ENCODE results near the gene CPNE7. TPM values are rescaled to one million over a fixed set of nuclear protein-coding genes. Genes with fewer than 3 reads are reported as not detected.
"Not testable (repeated sequence)": the region's sequence is repeated elsewhere in the genome, so short reads cannot be mapped to it uniquely, and the experiment has no call there.

The CPNE7 gene
- total and polyA plus RNA-seq, 2 donors (not counting 1 experiment from before 2014, with no cell fraction given), result 10.2 to 53.0 TPM

- DNase-seq (ENCODE audit: low read depth in 2 of 2), result no peak
- no peaks in the 10 kb centered on the region for H3K27me3 ChIP-seq (ENCODE audit: control insufficient read depth, insufficient read depth, low read length)
- peaks cover 7% of the 10 kb centered on the region for H3K79me2 ChIP-seq (ENCODE audit: control insufficient read depth, insufficient read depth, low read length)
- H3K9ac ChIP-seq (ENCODE audit: insufficient read depth, low read length), result no peak overlapping the region
- H3K4me3 ChIP-seq (replicated peaks in 1 of 4; ENCODE audit: control extremely low read depth in 1 of 4, insufficient read depth in 1 of 4, low read depth in 3 of 4, low read length in 4 of 4), result no peak overlapping the region
- peaks cover 23% of the 10 kb centered on the region for H3K4me1 ChIP-seq (ENCODE audit: control insufficient read depth, extremely low read depth, insufficient read depth, low read length)
- H3K36me3 ChIP-seq (ENCODE audit: control insufficient read depth, insufficient read depth, low read length), result peaks cover 12% of the 10 kb centered on the region
- H4K20me1 ChIP-seq (ENCODE audit: control insufficient read depth, extremely low read depth, insufficient read depth, low read length), result peaks cover 3% of the 10 kb centered on the region
- no peak overlapping the region for H2AFZ ChIP-seq (ENCODE audit: low read length)
- no peak overlapping the region for H3K4me2 ChIP-seq (ENCODE audit: extremely low read depth, insufficient read depth, low read length)
- H3K27ac ChIP-seq (ENCODE audit: insufficient read depth, low read length), result no peak overlapping the region
- no peaks in the 10 kb centered on the region for H3K9me3 ChIP-seq (ENCODE audit: control insufficient read depth, insufficient read depth, low read depth, low read length)
- TF ChIP-seq, protein P1, sequence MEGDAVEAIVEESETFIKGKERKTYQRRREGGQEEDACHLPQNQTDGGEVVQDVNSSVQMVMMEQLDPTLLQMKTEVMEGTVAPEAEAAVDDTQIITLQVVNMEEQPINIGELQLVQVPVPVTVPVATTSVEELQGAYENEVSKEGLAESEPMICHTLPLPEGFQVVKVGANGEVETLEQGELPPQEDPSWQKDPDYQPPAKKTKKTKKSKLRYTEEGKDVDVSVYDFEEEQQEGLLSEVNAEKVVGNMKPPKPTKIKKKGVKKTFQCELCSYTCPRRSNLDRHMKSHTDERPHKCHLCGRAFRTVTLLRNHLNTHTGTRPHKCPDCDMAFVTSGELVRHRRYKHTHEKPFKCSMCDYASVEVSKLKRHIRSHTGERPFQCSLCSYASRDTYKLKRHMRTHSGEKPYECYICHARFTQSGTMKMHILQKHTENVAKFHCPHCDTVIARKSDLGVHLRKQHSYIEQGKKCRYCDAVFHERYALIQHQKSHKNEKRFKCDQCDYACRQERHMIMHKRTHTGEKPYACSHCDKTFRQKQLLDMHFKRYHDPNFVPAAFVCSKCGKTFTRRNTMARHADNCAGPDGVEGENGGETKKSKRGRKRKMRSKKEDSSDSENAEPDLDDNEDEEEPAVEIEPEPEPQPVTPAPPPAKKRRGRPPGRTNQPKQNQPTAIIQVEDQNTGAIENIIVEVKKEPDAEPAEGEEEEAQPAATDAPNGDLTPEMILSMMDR (conservative IDR thresholded peaks at IDR 0.05 in 1 of 2, IDR thresholded peaks at IDR 0.05 in 1 of 2; ENCODE audit: low read depth in 1 of 2, low read length in 2 of 2), result no peak
- TF ChIP-seq EZH2 (IDR thresholded peaks at IDR 0.05; ENCODE audit: low read length, missing control alignments), result no peak
Measured at GRCh38 chr16:89567656-89568594, 7.6 kb upstream of the CPNE7 start.

- no peaks in the 10 kb centered on the region for H3K9me3 ChIP-seq (ENCODE audit: control insufficient read depth, insufficient read depth, low read depth, low read length)
- H3K36me3 ChIP-seq (ENCODE audit: control insufficient read depth, insufficient read depth, low read length), result peaks cover 1% of the 10 kb centered on the region
- H3K27me3 ChIP-seq (ENCODE audit: control insufficient read depth, insufficient read depth, low read length), result no peaks in the 10 kb centered on the region
- no peak overlapping the region for H3K9ac ChIP-seq (ENCODE audit: insufficient read depth, low read length)
- TF ChIP-seq, protein P1 (conservative IDR thresholded peaks at IDR 0.05 in 1 of 2, IDR thresholded peaks at IDR 0.05 in 1 of 2; ENCODE audit: low read depth in 1 of 2, low read length in 2 of 2), result no peak
- TF ChIP-seq EZH2 (IDR thresholded peaks at IDR 0.05; ENCODE audit: low read length, missing control alignments), result no peak
- H3K4me2 ChIP-seq (ENCODE audit: extremely low read depth, insufficient read depth, low read length), result no peak overlapping the region
- peaks cover 15% of the 10 kb centered on the region for H3K4me1 ChIP-seq (ENCODE audit: control insufficient read depth, extremely low read depth, insufficient read depth, low read length)
- no peak overlapping the region for H3K4me3 ChIP-seq (replicated peaks in 1 of 4; ENCODE audit: control extremely low read depth in 1 of 4, insufficient read depth in 1 of 4, low read depth in 3 of 4, low read length in 4 of 4)
- no peak overlapping the region for H2AFZ ChIP-seq (ENCODE audit: low read length)
- no peak overlapping the region for H3K27ac ChIP-seq (ENCODE audit: insufficient read depth, low read length)
- DNase-seq (ENCODE audit: low read depth in 2 of 2), result no peak
- H3K79me2 ChIP-seq (ENCODE audit: control insufficient read depth, insufficient read depth, low read length), result no peaks in the 10 kb centered on the region
- no peaks in the 10 kb centered on the region for H4K20me1 ChIP-seq (ENCODE audit: control insufficient read depth, extremely low read depth, insufficient read depth, low read length)
Measured at GRCh38 chr16:89569506-89570341, 5.8 kb upstream of the CPNE7 start.

GRCh38 chr16:89570342-89570923, 5.1 kb upstream of the CPNE7 start:
- no peak for TF ChIP-seq EZH2 (IDR thresholded peaks at IDR 0.05; ENCODE audit: low read length, missing control alignments)
- TF ChIP-seq, protein P1 (conservative IDR thresholded peaks at IDR 0.05 in 1 of 2, IDR thresholded peaks at IDR 0.05 in 1 of 2; ENCODE audit: low read depth in 1 of 2, low read length in 2 of 2), result no peak
- H3K4me1 ChIP-seq (ENCODE audit: control insufficient read depth, extremely low read depth, insufficient read depth, low read length), result peaks cover 9% of the 10 kb centered on the region
- H3K4me3 ChIP-seq (replicated peaks in 1 of 4; ENCODE audit: control extremely low read depth in 1 of 4, insufficient read depth in 1 of 4, low read depth in 3 of 4, low read length in 4 of 4), result no peak overlapping the region
- H4K20me1 ChIP-seq (ENCODE audit: control insufficient read depth, extremely low read depth, insufficient read depth, low read length), result no peaks in the 10 kb centered on the region
- H3K9me3 ChIP-seq (ENCODE audit: control insufficient read depth, insufficient read depth, low read depth, low read length), result no peaks in the 10 kb centered on the region
- H3K4me2 ChIP-seq (ENCODE audit: extremely low read depth, insufficient read depth, low read length), result no peak overlapping the region
- H3K9ac ChIP-seq (ENCODE audit: insufficient read depth, low read length), result no peak overlapping the region
- no peaks in the 10 kb centered on the region for H3K36me3 ChIP-seq (ENCODE audit: control insufficient read depth, insufficient read depth, low read length)
- H3K27me3 ChIP-seq (ENCODE audit: control insufficient read depth, insufficient read depth, low read length), result no peaks in the 10 kb centered on the region
- H3K27ac ChIP-seq (ENCODE audit: insufficient read depth, low read length), result no peak overlapping the region
- no peaks in the 10 kb centered on the region for H3K79me2 ChIP-seq (ENCODE audit: control insufficient read depth, insufficient read depth, low read length)
- DNase-seq (ENCODE audit: low read depth in 2 of 2), result no peak
- no peak overlapping the region for H2AFZ ChIP-seq (ENCODE audit: low read length)

GRCh38 chr16:89570983-89571598, 4.5 kb upstream of the CPNE7 start:
- H4K20me1 ChIP-seq (ENCODE audit: control insufficient read depth, extremely low read depth, insufficient read depth, low read length); H3K4me3 ChIP-seq (replicated peaks in 1 of 4; ENCODE audit: control extremely low read depth in 1 of 4, insufficient read depth in 1 of 4, low read depth in 3 of 4, low read length in 4 of 4); H3K4me1 ChIP-seq (ENCODE audit: control insufficient read depth, extremely low read depth, insufficient read depth, low read length); H3K4me2 ChIP-seq (ENCODE audit: extremely low read depth, insufficient read depth, low read length); H3K27ac ChIP-seq (ENCODE audit: insufficient read depth, low read length); H3K36me3 ChIP-seq (ENCODE audit: control insufficient read depth, insufficient read depth, low read length); H3K79me2 ChIP-seq (ENCODE audit: control insufficient read depth, insufficient read depth, low read length); H3K9ac ChIP-seq (ENCODE audit: insufficient read depth, low read length); H3K9me3 ChIP-seq (ENCODE audit: control insufficient read depth, insufficient read depth, low read depth, low read length); H3K27me3 ChIP-seq (ENCODE audit: control insufficient read depth, insufficient read depth, low read length); DNase-seq (ENCODE audit: low read depth in 2 of 2); H2AFZ ChIP-seq (ENCODE audit: low read length): not testable (repeated sequence)
